ENCODE data around the gene CACTIN. TPM values are rescaled to one million over a fixed set of nuclear protein-coding genes. Genes with fewer than 3 reads are reported as not detected.

CACTIN gene
- total and polyA plus RNA-seq, 2 of the 4 experiments (the other 2 are of a cell fraction): 10.8 to 19.5 TPM

GRCh38 chr19:3577723-3578344, 48.8 kb downstream of the CACTIN start:
- Histone ChIP-seq H3K27ac (ENCODE audit: insufficient read depth, low read length) (no peak overlapping the region), H3K4me3 (ENCODE audit: insufficient read depth, low read depth, low read length) (no peak overlapping the region), H2AK5ac (ENCODE audit: low read depth, low read length) (no peak overlapping the region), H2BK120ac (ENCODE audit: low read depth, low read length) (no peak overlapping the region), H3K56ac (ENCODE audit: extremely low read depth, insufficient read depth, low read length) (no peak overlapping the region), H4K91ac (ENCODE audit: insufficient read depth, low read depth, low read length) (no peak overlapping the region), H2BK15ac (ENCODE audit: low read depth, low read length) (no peak overlapping the region), H3K18ac (ENCODE audit: low read depth, low read length) (no peak overlapping the region), H3K79me1 (ENCODE audit: low read depth in 1 of 2, low read length in 2 of 2) (peaks cover 3 to 14% of the 10 kb centered on the region in 2 experiments; a peak in 3 of 4 replicates), H2BK5ac (ENCODE audit: low read depth, low read length, poor library complexity, severe bottlenecking) (no peak overlapping the region), H3K27me3 (ENCODE audit: control insufficient read depth, insufficient read depth, low read length) (no peaks in the 10 kb centered on the region), H3K9me1 (ENCODE audit: insufficient read depth, low read length) (peaks cover 9% of the 10 kb centered on the region; the same call in 1 of the 2 replicates), H4K8ac (ENCODE audit: low read depth in 2 of 2, low read length in 2 of 2) (no peak overlapping the region), H3K4ac (ENCODE audit: low read depth, low read length) (no peak overlapping the region), H3K9me3 (ENCODE audit: control insufficient read depth, insufficient read depth, low read length) (no peaks in the 10 kb centered on the region), H3K9ac (ENCODE audit: low read depth, low read length) (no peak overlapping the region), H3K14ac (replicated peaks; ENCODE audit: low read depth, low read length) (no peak overlapping the region), H4K20me1 (ENCODE audit: insufficient read depth, low read length) (peaks cover 15% of the 10 kb centered on the region; the same call in 1 of the 2 replicates), H4K5ac (ENCODE audit: low read depth, low read length) (no peak overlapping the region), H3K4me1 (ENCODE audit: control insufficient read depth, insufficient read depth, low read length) (peaks cover 5% of the 10 kb centered on the region), H2AK9ac (replicated peaks; ENCODE audit: low read depth, low read length, poor library complexity) (no peak overlapping the region), H3K23ac (ENCODE audit: low read depth, low read length) (no peak overlapping the region), H2AFZ (replicated peaks; ENCODE audit: low read length, poor library complexity) (no peak overlapping the region), H3K4me2 (ENCODE audit: low read depth, low read length) (no peak overlapping the region), H3K36me3 (ENCODE audit: control insufficient read depth, insufficient read depth, low read length) (peaks cover 15% of the 10 kb centered on the region; the same call in 1 of the 2 replicates), H2BK20ac (ENCODE audit: low read depth, low read length) (no peak overlapping the region)
- CTCF ChIA-PET: no interaction called here
- DNase-seq: no peak
- WGBS, 2 experiments (ENCODE audit: extremely low coverage in 2 of 2, insufficient read length in 1 of 2): 86% methylated on average over 35 of the region's 60 CpGs; no CpG with 5 or more reads in 1 of the 2 experiments
- intact Hi-C loops (cut with micrococcal nuclease): no loop called here
- TF ChIP-seq MXI1 (IDR thresholded peaks at IDR 0.05; ENCODE audit: borderline replicate concordance, low read depth, low read length) (no peak), RAD21 (IDR thresholded peaks at IDR 0.05; ENCODE audit: low read length) (no peak), CHD1 (IDR thresholded peaks at IDR 0.05; ENCODE audit: low read depth, low read length) (no peak), RFX5 (IDR thresholded peaks at IDR 0.05; ENCODE audit: low read depth, low read length) (no peak), NFE2L2 (IDR thresholded peaks at IDR 0.05; ENCODE audit: low read depth, low read length) (no peak), RCOR1 (IDR thresholded peaks at IDR 0.05; ENCODE audit: insufficient replicate concordance, low read length) (no peak), USF2 (IDR thresholded peaks at IDR 0.05; ENCODE audit: low read depth, low read length) (no peak), CEBPB (IDR thresholded peaks at IDR 0.05; ENCODE audit: low read depth, low read length) (no peak), BHLHE40 (IDR thresholded peaks at IDR 0.05; ENCODE audit: low read depth, low read length) (no peak), POLR2A (IDR thresholded peaks at IDR 0.05; ENCODE audit: low read depth, low read length) (no peak), CTCF (conservative IDR thresholded peaks at IDR 0.05; ENCODE audit: low read depth, low read length) (no peak), ELK1 (IDR thresholded peaks at IDR 0.05; ENCODE audit: borderline replicate concordance, low read depth, low read length) (no peak), MAZ (IDR thresholded peaks at IDR 0.05; ENCODE audit: borderline replicate concordance, low read depth, low read length) (no peak), FOS (IDR thresholded peaks at IDR 0.05; ENCODE audit: low read depth, low read length) (no peak), MAFK (IDR thresholded peaks at IDR 0.05; ENCODE audit: low read depth, low read length) (no peak), SMC3 (IDR thresholded peaks at IDR 0.05; ENCODE audit: low read depth, low read length) (no peak)
- in situ Hi-C loops (cut with MboI; ENCODE audit: low sequenced_read_pairs): no loop called here
- POLR2A ChIA-PET (ENCODE audit: unreplicated experiment): no interaction called here
- no peak for ATAC-seq (ENCODE audit: low read depth)
- BruUV-seq (replicated peaks): no TSS peak
- dilution Hi-C loops (cut with HindIII; ENCODE audit: low sequenced_read_pairs, unreplicated experiment): no loop called here

Measured in IMR-90 (cell line).